Effector CD8-positive, alpha-beta T cell (primary cell): ENCODE measurements around the gene GIGYF2.

Source experiments
- DNase-seq: peaks from one replicate; lab custom pipeline; 2025; lab: John Stamatoyannopoulos, UW

GIGYF2 gene

DNA sequence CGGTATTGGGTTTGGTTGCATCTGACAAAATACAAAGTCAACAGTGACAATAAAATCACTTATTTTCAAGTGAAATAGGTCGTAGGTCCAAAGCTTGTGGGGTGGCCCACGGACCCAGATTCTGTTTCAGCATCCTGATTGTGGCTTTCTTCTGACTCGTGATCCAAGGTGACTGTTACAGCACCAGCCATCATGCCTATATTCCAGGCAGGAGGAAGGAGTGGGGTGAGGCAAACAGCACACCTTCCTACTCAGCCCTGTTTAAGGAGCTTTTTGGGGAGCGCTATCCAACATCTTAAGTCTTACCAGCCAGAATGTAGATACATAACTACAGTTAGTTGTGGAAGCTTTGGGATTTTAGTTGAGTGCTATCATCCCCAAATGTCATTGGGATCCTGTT, 164.2 kb downstream of the GIGYF2 start:
- no peak for DNase-seq

DNA sequence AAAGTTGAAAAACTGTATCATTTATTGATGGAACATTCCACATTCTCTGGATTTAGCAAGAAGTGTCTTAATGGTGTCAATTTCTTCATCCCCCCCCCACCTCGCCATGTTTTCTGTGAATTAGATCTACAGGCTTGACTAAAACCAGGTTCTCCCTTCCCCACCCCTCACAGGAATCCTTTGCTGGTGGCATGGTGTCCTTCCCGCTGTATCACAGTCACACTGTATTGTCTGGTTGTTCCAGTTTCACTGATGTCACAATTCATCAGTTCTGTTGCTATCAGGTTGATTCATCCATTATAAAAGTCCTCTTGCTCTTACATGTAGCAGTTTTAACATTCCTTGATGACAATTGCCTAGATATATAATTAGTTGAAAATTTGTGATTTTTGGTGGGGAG, 166.9 kb downstream of the GIGYF2 start:
- no peak for DNase-seq

DNA sequence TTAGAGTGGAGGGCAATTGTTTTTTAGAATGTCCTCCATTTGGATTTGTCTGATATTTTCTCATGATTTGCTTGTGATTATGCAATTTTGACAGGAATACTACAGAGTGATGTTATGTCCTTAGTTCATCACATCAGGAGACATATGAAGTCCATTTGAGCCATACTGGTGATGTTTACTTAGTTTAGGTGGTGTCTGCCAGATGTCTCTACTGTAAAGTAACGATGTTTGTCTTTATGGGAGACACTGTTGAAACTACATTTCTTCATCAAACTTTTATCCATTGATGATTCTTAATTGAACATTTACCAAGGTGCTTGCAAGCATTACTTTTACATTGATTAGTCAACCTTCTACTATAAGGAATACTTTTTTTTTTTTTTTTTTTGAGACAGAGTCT, 168.0 kb downstream of the GIGYF2 start:
- DNase-seq, result no peak

DNA sequence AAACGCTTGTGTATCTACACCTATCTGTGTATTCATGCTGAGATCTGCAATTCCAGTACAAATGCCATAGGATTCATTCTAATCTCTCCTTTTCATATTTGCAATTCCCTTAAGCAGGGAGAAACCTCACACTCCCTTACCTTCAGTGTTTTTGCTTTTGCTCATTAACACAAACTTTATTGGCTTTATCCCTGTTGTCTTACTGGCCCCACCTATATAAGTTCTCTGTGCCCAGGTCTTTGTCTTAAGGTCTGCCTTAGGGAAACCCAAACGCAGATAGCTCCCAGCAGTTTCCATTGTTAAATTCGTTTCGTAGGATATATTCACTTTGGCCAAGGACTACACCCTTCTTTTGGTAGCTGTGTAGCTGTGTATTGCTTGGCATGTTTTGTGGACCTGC, 169.0 kb downstream of the GIGYF2 start:
- DNase-seq, result no peak

GRCh38 chr2:232869138-232870017, 172.2 kb downstream of the GIGYF2 start:
- no peak for DNase-seq

- no peak for DNase-seq
Observed at GRCh38 chr2:232870018-232870765, 173.1 kb downstream of the GIGYF2 start, which contains the start of gene SNORC. Gene SNORC (plus strand): TSS chr2:232870264. CDS start chr2:232870342, 78 bp downstream.

GRCh38 chr2:232870766-232871371, 173.7 kb downstream of the GIGYF2 start:
- DNase-seq, result no peak

DNA sequence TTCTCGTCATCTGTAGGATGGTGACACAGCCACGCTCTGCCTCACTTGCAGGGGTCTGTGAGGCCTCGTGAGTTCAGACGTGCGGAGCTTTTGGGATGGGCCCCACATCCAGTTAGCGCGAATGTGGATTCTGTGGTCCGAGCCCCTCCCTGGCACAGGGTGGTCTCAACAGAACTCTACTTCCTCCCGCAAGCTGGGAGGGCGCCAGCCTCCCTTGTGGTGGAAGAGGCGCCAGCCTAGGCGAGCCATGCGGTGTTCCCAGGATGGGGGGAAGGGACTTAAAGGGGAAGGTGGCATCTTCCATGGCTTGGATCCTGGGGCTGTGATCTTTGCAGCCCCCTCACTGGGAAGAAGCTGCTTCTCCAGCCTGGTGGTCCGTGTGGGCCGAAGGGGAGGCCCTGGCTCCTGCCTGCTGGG, 174.3 kb downstream of the GIGYF2 start:
- DNase-seq, result no peak

DNA sequence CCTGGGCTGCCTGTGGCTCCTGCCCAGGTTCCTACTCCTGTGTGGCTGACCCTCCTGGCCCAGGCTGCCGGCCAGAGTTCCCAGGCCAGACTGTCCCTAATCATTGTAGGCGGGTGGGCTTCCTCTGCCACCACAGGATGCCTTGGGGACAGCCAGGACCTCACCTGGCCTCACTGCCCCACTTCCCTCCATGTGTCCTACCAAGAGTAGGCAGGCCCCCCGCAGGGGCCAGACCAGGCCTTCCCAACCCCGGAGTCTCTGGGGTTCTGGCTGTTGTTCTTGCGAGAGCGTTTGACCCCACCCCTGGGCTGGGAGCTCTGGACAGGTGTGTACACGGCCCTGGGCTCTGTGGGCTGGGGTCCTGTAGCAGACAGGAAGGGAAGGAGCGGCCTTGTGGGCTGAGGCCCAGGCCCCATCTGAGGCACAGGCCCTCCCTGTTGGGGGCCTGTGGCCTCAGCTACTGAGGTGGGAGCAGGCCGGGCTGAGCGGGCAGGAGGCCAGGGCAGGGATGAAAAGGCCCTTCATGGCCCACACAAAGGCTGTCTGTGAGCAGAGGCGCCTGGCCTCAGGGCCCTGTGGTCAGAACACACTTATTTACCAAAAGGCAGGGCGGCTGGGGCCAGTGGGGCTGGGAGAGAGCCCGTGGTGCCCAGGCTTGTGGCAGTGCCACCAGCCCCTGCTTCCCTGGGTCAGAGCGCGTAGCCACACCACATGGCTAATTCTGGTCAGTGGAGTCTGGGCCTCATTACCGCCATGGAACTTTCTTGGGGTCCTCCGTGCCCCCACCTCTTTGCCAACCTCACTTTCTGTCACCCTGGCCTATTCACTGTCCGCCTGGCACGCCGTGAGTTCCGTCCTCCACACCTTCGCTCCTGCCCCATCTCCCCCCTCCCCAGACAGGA, 175.0 kb downstream of the GIGYF2 start:
- no peak for DNase-seq

- DNase-seq, result no peak
Observed at GRCh38 chr2:232872826-232873225, 175.7 kb downstream of the GIGYF2 start.

GRCh38 chr2:232873292-232873908, 176.3 kb downstream of the GIGYF2 start:
- DNase-seq, result no peak

GRCh38 chr2:232873909-232874641, 176.9 kb downstream of the GIGYF2 start:
- no peak for DNase-seq

DNA sequence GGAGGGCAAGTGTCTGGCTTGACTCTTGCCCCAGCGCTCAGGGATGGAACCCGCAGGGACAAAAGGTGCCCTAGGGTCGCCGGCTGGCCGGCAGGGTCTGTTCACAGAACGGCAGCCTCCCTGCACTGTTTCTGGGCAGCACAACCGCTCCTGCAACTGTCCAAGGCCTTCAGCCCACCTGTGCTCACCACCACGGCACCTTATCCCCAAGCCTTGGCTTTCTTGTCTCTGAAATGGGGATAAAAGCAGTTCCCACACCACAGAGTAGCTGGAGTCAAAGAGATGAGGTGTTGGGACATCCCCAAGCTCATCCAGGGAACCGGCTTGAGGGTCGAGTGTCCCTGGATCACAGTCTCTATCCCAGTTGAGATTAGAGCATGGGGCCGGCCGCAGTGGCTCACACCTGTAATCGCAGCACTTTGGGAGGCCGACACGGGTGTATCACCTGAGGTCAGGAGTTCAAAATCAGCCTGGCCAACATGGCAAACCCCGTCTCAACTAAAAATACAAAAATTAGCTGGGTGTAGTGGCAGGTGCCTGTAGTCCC, 177.6 kb downstream of the GIGYF2 start:
- DNase-seq, result no peak

DNA sequence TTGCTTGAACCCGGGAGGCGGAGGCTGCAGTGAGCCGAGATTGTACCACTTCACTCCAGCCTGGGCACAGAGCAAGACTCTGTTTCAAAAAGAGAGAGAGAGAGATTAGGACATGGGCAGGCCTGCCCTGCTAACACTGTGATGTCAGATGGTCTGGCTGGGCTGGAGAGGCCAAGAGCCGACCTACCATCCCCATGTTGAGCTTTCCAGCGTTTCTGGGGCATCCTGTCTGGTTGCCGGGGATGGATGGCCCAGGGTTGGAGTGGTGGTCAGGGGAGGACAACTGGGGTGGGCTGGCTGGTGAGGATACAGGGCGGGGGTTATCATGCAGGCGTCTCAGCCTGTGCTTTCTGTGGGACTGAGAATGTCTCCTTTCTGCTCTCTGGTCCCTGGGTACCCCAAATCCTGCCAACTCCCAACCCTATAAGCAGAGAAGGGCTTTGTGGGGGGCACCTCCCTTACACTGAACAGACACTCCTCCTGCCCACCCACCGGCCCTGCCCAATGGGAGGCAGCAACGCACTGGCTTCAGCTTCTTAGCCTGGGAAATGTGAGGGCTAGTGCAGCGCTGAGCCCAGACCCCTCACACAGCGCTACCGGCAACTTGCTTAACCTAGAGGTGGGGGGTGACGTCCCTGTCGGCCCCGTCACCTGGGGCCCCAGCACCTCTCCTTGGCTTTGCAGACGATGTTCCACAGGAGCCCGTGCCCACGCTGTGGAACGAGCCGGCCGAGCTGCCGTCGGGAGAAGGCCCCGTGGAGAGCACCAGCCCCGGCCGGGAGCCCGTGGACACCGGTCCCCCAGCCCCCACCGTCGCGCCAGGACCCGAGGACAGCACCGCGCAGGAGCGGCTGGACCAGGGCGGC, 178.4 kb downstream of the GIGYF2 start:
- DNase-seq, result no peak

DNA sequence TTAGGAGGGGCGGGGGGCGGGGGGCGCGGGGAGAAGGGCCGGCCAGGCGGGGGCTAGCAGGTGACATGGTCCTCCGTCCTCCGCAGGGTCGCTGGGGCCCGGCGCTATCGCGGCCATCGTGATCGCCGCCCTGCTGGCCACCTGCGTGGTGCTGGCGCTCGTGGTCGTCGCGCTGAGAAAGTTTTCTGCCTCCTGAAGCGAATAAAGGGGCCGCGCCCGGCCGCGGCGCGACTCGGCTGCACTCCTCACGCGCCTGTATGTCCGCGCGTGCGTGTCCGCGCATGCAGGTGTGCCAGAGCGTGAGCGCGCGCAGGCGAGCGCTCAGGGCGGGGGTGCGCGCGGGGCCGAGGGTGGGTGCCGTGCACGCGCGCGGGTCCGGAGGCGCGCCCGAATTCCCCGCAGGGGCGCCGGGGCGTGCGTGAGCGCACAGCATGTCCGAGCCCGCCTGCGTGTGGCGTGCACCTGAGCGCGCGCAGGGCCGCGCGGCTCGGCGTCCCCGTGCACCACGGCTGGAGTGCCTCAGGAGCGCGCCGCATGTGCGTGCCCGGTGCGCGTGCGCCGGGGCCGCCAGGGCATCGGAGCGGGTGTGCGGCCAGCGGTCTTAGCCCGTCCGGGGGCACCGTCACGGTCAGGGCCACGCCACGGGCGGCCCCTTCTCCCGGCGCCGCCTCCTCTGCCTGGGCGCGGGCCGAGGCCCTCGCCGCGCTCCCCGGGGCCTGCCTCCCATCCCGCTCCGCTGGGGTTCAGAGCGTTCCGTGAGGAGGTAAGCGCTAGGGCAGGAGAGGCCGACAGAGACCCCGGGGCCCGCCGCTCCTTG, 179.2 kb downstream of the GIGYF2 start:
- no peak for DNase-seq

GRCh38 chr2:232876978-232877441, 179.9 kb downstream of the GIGYF2 start:
- DNase-seq, result no peak

DNA sequence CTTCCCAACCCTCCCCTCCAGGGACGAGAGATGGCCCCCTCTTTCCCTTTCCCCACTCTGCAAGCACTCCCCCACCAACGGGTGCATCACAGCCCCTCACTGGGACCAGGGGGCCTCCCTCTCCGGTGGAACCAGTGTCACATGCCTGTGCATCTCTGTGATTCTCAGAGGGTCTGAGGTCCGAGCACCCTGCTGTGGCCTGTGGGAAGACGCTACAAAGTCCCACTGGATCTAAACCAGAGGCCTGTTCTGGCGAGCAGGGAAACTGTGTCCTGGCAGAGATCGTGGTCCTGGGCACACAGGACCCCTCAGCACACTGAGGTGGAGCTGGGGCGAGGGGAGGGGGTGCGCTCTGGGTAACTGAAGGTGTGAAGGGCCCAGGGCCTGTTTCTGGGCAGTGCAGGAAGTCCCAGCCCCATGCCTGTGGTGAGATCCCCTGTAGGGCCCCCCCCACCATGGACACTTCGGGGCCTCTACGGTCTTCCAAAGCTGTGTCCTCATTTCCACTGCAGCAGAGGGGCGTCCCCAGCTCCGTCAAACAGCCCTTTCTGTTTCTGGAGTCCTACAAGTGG, 180.9 kb downstream of the GIGYF2 start:
- no peak for DNase-seq
